Mesenchymal stem cell (in vitro differentiated cells and primary cell): ENCODE results near the gene DPYD.

Source experiments
- DNase-seq: peaks from one replicate; pipeline ENCODE4 v3.0.0-alpha.2; 2013
- H2AFZ ChIP-seq: one replicate; pipeline ENCODE4 v1.6.1; 2013; ENCODE audit warnings: low read depth, mild to moderate bottlenecking, control low read depth, inconsistent platforms, low read length, moderate library complexity
- H2AK5ac ChIP-seq: 2 replicates; pipeline ENCODE4 v1.6.1; 2013; ENCODE audit warnings: low read length, moderate library complexity, mild to moderate bottlenecking, inconsistent platforms; ENCODE audit not compliant: severe bottlenecking
- H2BK120ac ChIP-seq: one replicate; pipeline ENCODE4 v1.6.1; 2013; ENCODE audit warnings: low read depth, mild to moderate bottlenecking, inconsistent platforms, low read length, moderate library complexity
- H2BK12ac ChIP-seq, 2 experiments: one replicate each; pipeline ENCODE4 v1.6.1; 2013; ENCODE audit warnings: inconsistent platforms in 2 of 2, low read length in 2 of 2, mild to moderate bottlenecking in 2 of 2, moderate library complexity in 2 of 2, control low read depth in 1 of 2
- H2BK15ac ChIP-seq: one replicate; pipeline ENCODE4 v1.6.1; 2013; ENCODE audit warnings: mild to moderate bottlenecking, low read depth, inconsistent platforms; ENCODE audit not compliant: poor library complexity, severe bottlenecking
- H2BK5ac ChIP-seq: 2 replicates; pipeline ENCODE4 v1.6.1; 2013; ENCODE audit warnings: low read depth, mild to moderate bottlenecking, low read length, control low read depth, inconsistent platforms; ENCODE audit not compliant: poor library complexity, severe bottlenecking
- H3K14ac ChIP-seq, 2 experiments: one replicate each; pipeline ENCODE4 v1.6.1; 2013; ENCODE audit warnings: inconsistent platforms in 2 of 2, low read length in 2 of 2, control low read depth in 1 of 2, mild to moderate bottlenecking in 1 of 2, moderate library complexity in 1 of 2
- H3K18ac ChIP-seq, 2 experiments: one replicate each; pipeline ENCODE4 v1.6.1; 2013; ENCODE audit warnings: inconsistent platforms in 2 of 2, low read length in 2 of 2, control low read depth in 1 of 2, low read depth in 1 of 2, mild to moderate bottlenecking in 1 of 2
- H3K23ac ChIP-seq, 2 experiments: one replicate each; pipeline ENCODE4 v1.6.1; 2013; ENCODE audit warnings: inconsistent platforms in 2 of 2, low read length in 2 of 2, mild to moderate bottlenecking in 2 of 2, moderate library complexity in 2 of 2, control low read depth in 1 of 2
- H3K27ac ChIP-seq: 2 replicates; pipeline ENCODE4 v1.5.1; 2013; ENCODE audit warnings: mild to moderate bottlenecking, moderate library complexity, low read length, control low read depth, inconsistent platforms; ENCODE audit not compliant: poor library complexity, severe bottlenecking
- H3K27me3 ChIP-seq, 2 experiments: 2 replicates each; pipeline versions ENCODE4 v1.6.1 to v1.7.0; 2013; ENCODE audit warnings: low read length in 2 of 2, mild to moderate bottlenecking in 2 of 2, moderate library complexity in 2 of 2, control low read depth in 1 of 2, inconsistent platforms in 1 of 2; ENCODE audit not compliant: control insufficient read depth in 1 of 2, insufficient read depth in 1 of 2
- H3K36me3 ChIP-seq, 2 experiments: 2 replicates each; pipeline versions ENCODE4 v1.6.1 to v1.7.0; 2013; ENCODE audit warnings: low read length in 2 of 2, control low read depth in 1 of 2, inconsistent platforms in 1 of 2, low read depth in 1 of 2, mild to moderate bottlenecking in 1 of 2; ENCODE audit not compliant: insufficient read depth in 2 of 2, control insufficient read depth in 1 of 2
- H3K4ac ChIP-seq, 2 experiments: one replicate each; pipeline ENCODE4 v1.6.1; 2013; ENCODE audit warnings: inconsistent platforms in 2 of 2, low read length in 2 of 2, mild to moderate bottlenecking in 2 of 2, moderate library complexity in 2 of 2, control low read depth in 1 of 2, low read depth in 1 of 2
- H3K4me1 ChIP-seq: 2 replicates; pipeline ENCODE4 v1.6.1; 2013; ENCODE audit warnings: low read depth, low read length, control low read depth; ENCODE audit not compliant: control insufficient read depth, insufficient read depth
- H3K4me2 ChIP-seq: 2 replicates; pipeline ENCODE4 v1.6.1; 2013; ENCODE audit warnings: low read length, mild to moderate bottlenecking, inconsistent platforms; ENCODE audit not compliant: poor library complexity, severe bottlenecking
- H3K4me3 ChIP-seq, 2 experiments: 2 replicates each; pipeline versions ENCODE4 v1.5.1 to v1.7.0; 2013; ENCODE audit warnings: low read length in 2 of 2, mild to moderate bottlenecking in 2 of 2, control low read depth in 1 of 2, low read depth in 1 of 2; ENCODE audit not compliant: insufficient read depth in 1 of 2
- H3K79me1 ChIP-seq: replicated peaks from 2 replicates; pipeline ENCODE4 v1.6.1; 2013; ENCODE audit warnings: mild to moderate bottlenecking, control low read depth, low read length, inconsistent platforms; ENCODE audit not compliant: poor library complexity, severe bottlenecking
- H3K9ac ChIP-seq: 2 replicates; pipeline ENCODE4 v1.7.0; 2013; ENCODE audit warnings: mild to moderate bottlenecking, low read length, moderate library complexity
- H3K9me3 ChIP-seq: 2 replicates; pipeline ENCODE4 v1.7.0; 2013; ENCODE audit warnings: mild to moderate bottlenecking, low read length; ENCODE audit not compliant: control insufficient read depth
- H4K8ac ChIP-seq: one replicate; pipeline ENCODE4 v1.6.1; 2013; ENCODE audit warnings: inconsistent platforms, mild to moderate bottlenecking, low read length, moderate library complexity
- H4K91ac ChIP-seq: one replicate; pipeline ENCODE4 v1.6.1; 2013; ENCODE audit warnings: mild to moderate bottlenecking, low read length, inconsistent platforms
- WGBS: methylation state at CpG from one replicate; pipeline ENCODE4 v1.1.7; 2013; ENCODE audit warnings: mixed read lengths; 5-methylcytosine and 5-hydroxymethylcytosine counted together

DPYD gene

GRCh38 chr1:97814121-97814520 lies 106.7 kb downstream of the DPYD start:
- Histone ChIP-seq H4K91ac (no peak overlapping the region), H3K9me3 (no peaks in the 10 kb centered on the region), H3K27ac (no peak overlapping the region), H3K14ac (no peak overlapping the region), H2BK12ac (no peak overlapping the region), H2BK5ac (no peak overlapping the region), H2BK120ac (no peak overlapping the region), H3K9ac (no peak overlapping the region), H2BK15ac (no peak overlapping the region), H3K4me2 (no peak overlapping the region), H3K36me3 (no peaks in the 10 kb centered on the region), H3K18ac (no peak overlapping the region), H3K79me1 (peaks cover 2% of the 10 kb centered on the region), H4K8ac (peak overlapping the region; percentile 37), H2AFZ (no peak overlapping the region), H3K4me3 (no peak overlapping the region), H3K23ac (no peak overlapping the region), H3K4me1 (no peaks in the 10 kb centered on the region), H3K4ac (no peak overlapping the region), H2AK5ac (no peak overlapping the region), H3K27me3 (no peaks in the 10 kb centered on the region)
- DNase-seq, result no peak
- WGBS, result 77% methylated on average over 1 of the region's 1 CpG

GRCh38 chr1:97812076-97812475 lies 108.8 kb downstream of the DPYD start:
- H3K18ac ChIP-seq, result no peak overlapping the region
- H2BK12ac ChIP-seq, result no peak overlapping the region
- H3K23ac ChIP-seq, result no peak overlapping the region
- H3K4me1 ChIP-seq, result no peaks in the 10 kb centered on the region
- no peak overlapping the region for H4K8ac ChIP-seq
- no peak overlapping the region for H2BK15ac ChIP-seq
- H3K79me1 ChIP-seq, result peaks cover 2% of the 10 kb centered on the region
- H3K4ac ChIP-seq, result no peak overlapping the region
- H3K4me2 ChIP-seq, result no peak overlapping the region
- no peak overlapping the region for H3K9ac ChIP-seq
- H3K14ac ChIP-seq, result no peak overlapping the region
- H2AK5ac ChIP-seq, result no peak overlapping the region
- H3K36me3 ChIP-seq, result no peaks in the 10 kb centered on the region
- no peak overlapping the region for H4K91ac ChIP-seq
- H3K4me3 ChIP-seq, result no peak overlapping the region
- H2BK5ac ChIP-seq, result no peak overlapping the region
- no peak for DNase-seq
- no peak overlapping the region for H2AFZ ChIP-seq
- no peaks in the 10 kb centered on the region for H3K9me3 ChIP-seq
- H3K27ac ChIP-seq, result no peak overlapping the region
- H2BK120ac ChIP-seq, result no peak overlapping the region
- no peaks in the 10 kb centered on the region for H3K27me3 ChIP-seq

DNA sequence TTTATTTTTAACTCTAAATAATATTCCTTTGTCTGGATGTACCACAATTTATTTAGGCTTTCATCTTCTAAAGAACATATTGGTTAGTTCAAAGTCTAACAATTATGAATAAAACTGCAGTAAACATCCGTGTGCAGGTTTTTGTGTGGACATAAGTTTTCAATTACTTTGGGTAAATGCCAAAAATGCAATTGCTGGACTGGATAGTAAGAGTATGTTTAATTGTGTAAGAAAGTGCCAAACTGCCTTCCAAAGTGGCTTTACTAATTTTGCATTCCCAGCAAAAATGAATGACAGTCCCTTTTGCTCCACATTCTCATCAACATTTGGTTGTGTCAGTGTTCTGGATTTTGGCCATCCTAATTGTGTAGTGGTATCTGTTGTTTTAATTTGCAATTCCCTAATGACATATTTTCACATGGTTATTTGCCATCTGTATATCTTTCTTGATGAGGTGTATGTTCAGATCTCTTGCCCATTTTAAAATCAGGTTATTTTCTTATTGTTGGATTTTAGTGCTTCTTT lies 113.8 kb downstream of the DPYD start:
- Histone ChIP-seq H2AK5ac (no peak overlapping the region), H3K9me3 (no peaks in the 10 kb centered on the region), H2AFZ (no peak overlapping the region), H2BK5ac (no peak overlapping the region), H2BK120ac (no peak overlapping the region), H3K36me3 (no peaks in the 10 kb centered on the region), H3K27ac (no peak overlapping the region), H3K9ac (no peak overlapping the region), H2BK15ac (no peak overlapping the region), H3K14ac (no peak overlapping the region), H3K79me1 (peaks cover 2% of the 10 kb centered on the region), H4K8ac (no peak overlapping the region), H3K4me2 (no peak overlapping the region), H3K27me3 (no peaks in the 10 kb centered on the region), H4K91ac (no peak overlapping the region), H3K4ac (no peak overlapping the region), H3K4me1 (no peaks in the 10 kb centered on the region), H3K4me3 (no peak overlapping the region), H3K18ac (no peak overlapping the region), H3K23ac (no peak overlapping the region), H2BK12ac (no peak overlapping the region)
- 75% methylated on average over 1 of the region's 1 CpG for WGBS
- DNase-seq, result no peak

- Histone ChIP-seq H3K27ac (no peak overlapping the region), H2BK5ac (no peak overlapping the region), H3K9ac (no peak overlapping the region), H3K27me3 (no peaks in the 10 kb centered on the region), H4K91ac (no peak overlapping the region), H3K4ac (no peak overlapping the region), H3K79me1 (peaks cover 2% of the 10 kb centered on the region), H2AK5ac (no peak overlapping the region), H3K4me1 (no peaks in the 10 kb centered on the region), H3K4me2 (no peak overlapping the region), H3K4me3 (no peak overlapping the region), H3K9me3 (no peaks in the 10 kb centered on the region), H3K14ac (no peak overlapping the region), H3K23ac (no peak overlapping the region), H4K8ac (no peak overlapping the region), H2BK120ac (no peak overlapping the region), H2AFZ (no peak overlapping the region), H2BK15ac (no peak overlapping the region), H3K36me3 (no peaks in the 10 kb centered on the region), H2BK12ac (no peak overlapping the region), H3K18ac (no peak overlapping the region)
- DNase-seq, result no peak
- 0% methylated on average over 1 of the region's 1 CpG for WGBS
These were observed 114.5 kb downstream of the DPYD start for GRCh38 chr1:97806326-97806725.
